B cell (primary cell): ENCODE data around the gene TIAM1. TPM values are rescaled to one million over a fixed set of nuclear protein-coding genes. Genes with fewer than 3 reads are reported as not detected.

ENCODE experiments used
- ATAC-seq: fragments of 200-7000 bp; cut with Tn5 transposase; one replicate; pipeline ENCODE4 v1.10.0; 2021; ENCODE audit warnings: low read depth, mild to moderate bottlenecking, moderate number of reproducible peaks, moderate library complexity
- CTCF ChIA-PET: fragments of 350-600 bp; sonication (Branson Sonifier 250); formaldehyde crosslinking; loops from one replicate; lab custom pipeline; 2021; ENCODE audit warnings: antibody characterized with exemption, inconsistent platforms; lab: Charles Lee
- POLR2A ChIA-PET: fragments of 350-600 bp; sonication (Branson Sonifier 250); formaldehyde crosslinking; loops from one replicate; lab custom pipeline; 2021; ENCODE audit warnings: antibody characterized with exemption; lab: Charles Lee
- DNase-seq: peaks from one replicate; pipeline ENCODE4 v3.0.0; 2013
- H2AFZ ChIP-seq: 2 replicates; pipeline ENCODE4 v1.6.1; 2012; ENCODE audit warnings: mild to moderate bottlenecking, low read depth, low read length; ENCODE audit not compliant: insufficient read depth, poor library complexity, severe bottlenecking
- H3K27ac ChIP-seq, 2 donors: 1 replicate in 1 of 2; 2 replicates in 1 of 2; pipeline ENCODE4 v1.5.1; 2012 to 2013; ENCODE audit warnings: low read length in 2 of 2, mild to moderate bottlenecking in 2 of 2, moderate library complexity in 1 of 2
- H3K27me3 ChIP-seq, 4 experiments: fragments of 200-600 bp in 1 of 4; sonication (generic) in 1 of 4; replicated peaks in 1 of 4; 1 replicate in 2 of 4; 2 replicates in 2 of 4; pipeline versions ENCODE4 v1.6.1 to v1.7.0; 2013 to 2016; ENCODE audit warnings: low read length in 3 of 4, mild to moderate bottlenecking in 2 of 4, mixed read lengths in 1 of 4, moderate library complexity in 1 of 4; ENCODE audit not compliant: insufficient read depth in 4 of 4, control insufficient read depth in 3 of 4; ENCODE audit errors: control extremely low read depth in 1 of 4
- H3K36me3 ChIP-seq, 2 experiments: replicated peaks in 1 of 2; 1 replicate in 1 of 2; 2 replicates in 1 of 2; pipeline versions ENCODE4 v1.6.1 to v1.7.1; 2013; ENCODE audit warnings: low read length in 1 of 2; ENCODE audit not compliant: insufficient read depth in 2 of 2, control insufficient read depth in 1 of 2; ENCODE audit errors: control extremely low read depth in 1 of 2, extremely low read depth in 1 of 2
- H3K4me1 ChIP-seq, 2 donors: fragments of 200-600 bp in 1 of 2; sonication (generic) in 1 of 2; 1 replicate in 1 of 2; 2 replicates in 1 of 2; pipeline versions ENCODE4 v1.5.1 to v1.6.1; 2013 to 2017; ENCODE audit warnings: low read length in 2 of 2; ENCODE audit not compliant: control insufficient read depth in 2 of 2, insufficient read depth in 2 of 2
- H3K4me2 ChIP-seq: replicated peaks from 2 replicates; pipeline ENCODE3; 2012; ENCODE audit warnings: mild to moderate bottlenecking, low read depth, low read length; ENCODE audit not compliant: poor library complexity, severe bottlenecking
- H3K4me3 ChIP-seq, 5 experiments: fragments of 200-600 bp in 1 of 5; sonication (generic) in 1 of 5; 1 replicate in 3 of 5; 2 replicates in 2 of 5; pipeline versions ENCODE4 v1.5.1 to v1.7.0; 2011 to 2016; ENCODE audit warnings: low read length in 4 of 5, mild to moderate bottlenecking in 4 of 5, low read depth in 2 of 5, control low read depth in 1 of 5, moderate library complexity in 1 of 5; ENCODE audit not compliant: insufficient read depth in 1 of 5; ENCODE audit errors: control extremely low read depth in 1 of 5, extremely low read depth in 1 of 5
- H3K79me2 ChIP-seq: fragments of 200-600 bp; sonication (generic); one replicate; pipeline ENCODE4 v1.6.0; 2016; ENCODE audit warnings: low read length; ENCODE audit not compliant: control insufficient read depth, insufficient read depth
- H3K9ac ChIP-seq: fragments of 200-600 bp; sonication (generic); 2 replicates; pipeline ENCODE4 v1.6.1; 2017; ENCODE audit warnings: mild to moderate bottlenecking, low read length, moderate library complexity
- H3K9me3 ChIP-seq, 3 donors: one replicate each; pipeline versions ENCODE4 v1.6.1 to v1.7.1; 2013; ENCODE audit warnings: low read length in 2 of 3; ENCODE audit not compliant: control insufficient read depth in 2 of 3, insufficient read depth in 1 of 3; ENCODE audit errors: control extremely low read depth in 1 of 3
- H4K20me1 ChIP-seq: 2 replicates; pipeline ENCODE4 v1.6.0; 2012; ENCODE audit warnings: mild to moderate bottlenecking, low read length; ENCODE audit not compliant: insufficient read depth, control insufficient read depth, poor library complexity, severe bottlenecking
- H3K27ac Mint-ChIP-seq: one replicate; pipeline ENCODE4 v1.8.0; 2021; ENCODE audit warnings: mixed read lengths
- H3K27me3 Mint-ChIP-seq: one replicate; pipeline ENCODE4 v1.8.0; 2021; ENCODE audit warnings: mixed read lengths
- H3K4me1 Mint-ChIP-seq: one replicate; pipeline ENCODE4 v1.8.0; 2021; ENCODE audit warnings: mixed read lengths
- H3K4me3 Mint-ChIP-seq: one replicate; pipeline ENCODE4 v1.8.0; 2021; ENCODE audit warnings: mixed read lengths
- H3K9me3 Mint-ChIP-seq: one replicate; pipeline ENCODE4 v1.8.0; 2022; ENCODE audit warnings: mixed read lengths; ENCODE audit not compliant: insufficient read depth
- EZH2 ChIP-seq: IDR thresholded peaks from 2 replicates; pipeline ENCODE4 v1.6.1; 2012; ENCODE audit warnings: borderline replicate concordance, low read depth, mild to moderate bottlenecking, moderate library complexity, low read length; ENCODE audit not compliant: insufficient read depth, poor library complexity, severe bottlenecking
- WGBS: methylation state at CpG from one replicate; pipeline ENCODE4 v1.1.5; 2013; ENCODE audit warnings: missing lambda C conversion rate; ENCODE audit not compliant: insufficient coverage; 5-methylcytosine and 5-hydroxymethylcytosine counted together
- intact Hi-C: fragments of 100-400 bp; cut with micrococcal nuclease; formaldehyde crosslinking; loops from one replicate; pipeline ENCODE4 v1.10.0; 2022
- polyA plus RNA-seq: library from polyadenylated mRNA; depleted of rRNA; stranded (reverse); fragments of >200 nt; gene quantifications from 2 replicates; pipeline ENCODE4 v1.2.3, GENCODE V29; 2012
- total RNA-seq, 2 donors: library from RNA; stranded (reverse); fragments of 120-200 nt in 1 of 2; gene quantifications; 1 replicate in 1 of 2; 2 replicates in 1 of 2; pipeline versions ENCODE4 v1.2.3 to v1.2.4, GENCODE V29; 2013 to 2022
- TF ChIP-seq, protein P1 (sequence below): fragments of 200-600 bp; IDR thresholded peaks from one replicate; pipeline ENCODE4 v1.8.0; 2022; ENCODE audit warnings: antibody characterized with exemption, mild to moderate bottlenecking

The TIAM1 gene
- total and polyA plus RNA-seq, 2 donors (not counting 1 experiment from before 2014, with no cell fraction given), result 0.51 to 1.0 TPM

DNA sequence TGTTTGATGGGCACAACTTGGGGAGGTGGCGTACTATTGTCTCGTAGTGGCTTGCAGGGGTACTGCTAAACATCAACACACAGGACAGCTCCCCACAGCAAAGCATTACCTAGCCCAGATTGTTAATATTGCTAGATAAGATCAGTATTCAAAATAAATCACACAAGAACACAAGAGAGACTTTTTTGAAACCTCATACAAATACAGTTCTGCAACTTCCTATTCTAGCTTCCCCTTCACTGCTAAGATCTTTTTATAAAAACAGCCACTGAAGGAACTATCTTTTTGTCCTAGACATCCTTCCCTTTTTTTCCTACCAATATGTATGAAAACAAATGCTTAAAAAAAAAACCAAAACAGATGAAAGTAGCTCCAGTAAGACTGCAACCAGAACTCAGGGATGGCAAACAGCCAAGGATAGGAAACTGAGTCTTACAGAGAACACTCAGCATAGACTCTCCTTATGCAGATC lies 167.9 kb downstream of the TIAM1 start:
- no CpG with 5 or more reads among the region's 2 CpGs for whole genome bisulfite sequencing
- H3K4me2 ChIP-seq, result no peak overlapping the region
- no peak overlapping the region for H3K4me3 ChIP-seq

DNA sequence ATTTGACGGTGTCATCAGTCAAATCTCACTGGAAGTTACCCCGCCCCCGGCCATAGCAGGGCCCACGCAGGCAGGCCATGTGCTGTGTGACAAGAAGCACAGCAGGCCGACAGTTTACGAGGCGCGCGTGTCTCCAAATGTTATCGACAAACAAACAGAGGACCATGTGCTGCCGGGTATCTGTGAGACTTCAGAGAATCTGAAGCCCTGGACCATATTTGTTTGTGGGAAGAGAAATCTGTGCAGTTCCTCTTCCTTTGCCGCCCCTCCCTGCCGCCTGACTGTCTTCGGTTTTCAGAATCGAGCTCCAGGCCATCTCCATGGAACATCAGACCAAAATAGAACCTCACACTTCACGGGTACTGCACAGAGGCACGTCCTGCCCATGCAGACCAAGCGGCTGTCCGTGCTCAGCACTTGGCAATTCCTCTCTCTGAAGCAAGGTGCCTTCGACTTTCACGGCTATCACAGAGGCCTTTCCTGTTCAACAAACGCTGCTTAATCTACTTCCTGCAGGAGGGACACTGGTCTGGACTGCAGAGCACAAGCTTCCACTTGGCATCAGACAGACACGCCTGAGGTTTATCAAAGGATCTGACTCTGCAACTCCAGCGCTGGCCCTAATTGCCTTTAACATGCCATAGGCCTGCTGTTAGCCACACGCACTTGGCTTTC lies 170.0 kb downstream of the TIAM1 start:
- Mint-ChIP-seq H3K9me3 (no peaks in the 10 kb centered on the region), H3K27me3 (no peaks in the 10 kb centered on the region), H3K4me1 (peaks cover 14% of the 10 kb centered on the region), H3K27ac (no peak overlapping the region), H3K4me3 (peak overlapping the region; percentile 68)
- CTCF ChIA-PET, result no interaction called here
- no peaks in the 10 kb centered on the region for H3K36me3 ChIP-seq
- intact Hi-C loops, result no loop called here
- POLR2A ChIA-PET, result no interaction called here
- H3K79me2 ChIP-seq, result no peaks in the 10 kb centered on the region
- peaks cover 0 to 9% of the 10 kb centered on the region in 2 donors for H3K4me1 ChIP-seq
- no peaks in the 10 kb centered on the region for H3K9me3 ChIP-seq
- no peak overlapping the region for H3K9ac ChIP-seq
- 42% methylated on average over 24 of the region's 25 CpGs for WGBS
- H3K27me3 ChIP-seq, result no peaks in the 10 kb centered on the region
- DNase-seq (no peak), ATAC-seq (no peak)
- no peak for TF ChIP-seq EZH2
- TF ChIP-seq, protein P1, sequence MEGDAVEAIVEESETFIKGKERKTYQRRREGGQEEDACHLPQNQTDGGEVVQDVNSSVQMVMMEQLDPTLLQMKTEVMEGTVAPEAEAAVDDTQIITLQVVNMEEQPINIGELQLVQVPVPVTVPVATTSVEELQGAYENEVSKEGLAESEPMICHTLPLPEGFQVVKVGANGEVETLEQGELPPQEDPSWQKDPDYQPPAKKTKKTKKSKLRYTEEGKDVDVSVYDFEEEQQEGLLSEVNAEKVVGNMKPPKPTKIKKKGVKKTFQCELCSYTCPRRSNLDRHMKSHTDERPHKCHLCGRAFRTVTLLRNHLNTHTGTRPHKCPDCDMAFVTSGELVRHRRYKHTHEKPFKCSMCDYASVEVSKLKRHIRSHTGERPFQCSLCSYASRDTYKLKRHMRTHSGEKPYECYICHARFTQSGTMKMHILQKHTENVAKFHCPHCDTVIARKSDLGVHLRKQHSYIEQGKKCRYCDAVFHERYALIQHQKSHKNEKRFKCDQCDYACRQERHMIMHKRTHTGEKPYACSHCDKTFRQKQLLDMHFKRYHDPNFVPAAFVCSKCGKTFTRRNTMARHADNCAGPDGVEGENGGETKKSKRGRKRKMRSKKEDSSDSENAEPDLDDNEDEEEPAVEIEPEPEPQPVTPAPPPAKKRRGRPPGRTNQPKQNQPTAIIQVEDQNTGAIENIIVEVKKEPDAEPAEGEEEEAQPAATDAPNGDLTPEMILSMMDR, result no peak
- peak overlapping the region; percentile 73 for H2AFZ ChIP-seq
- peak overlapping the region; percentile 33 for H3K4me2 ChIP-seq
- no peaks in the 10 kb centered on the region for H4K20me1 ChIP-seq
- no peak overlapping the region for H3K4me3 ChIP-seq
- no peak overlapping the region for H3K27ac ChIP-seq

More for the DNA sequence above, 167.9 kb downstream of the TIAM1 start:
- H3K27me3 Mint-ChIP-seq, result no peaks in the 10 kb centered on the region
- DNase-seq (no peak), ATAC-seq (no peak)
- H3K79me2 ChIP-seq, result no peaks in the 10 kb centered on the region
- POLR2A ChIA-PET, result no interaction called here
- H2AFZ ChIP-seq, result no peak overlapping the region
- no peaks in the 10 kb centered on the region for H4K20me1 ChIP-seq
- no peaks in the 10 kb centered on the region for H3K36me3 ChIP-seq
- H3K27ac Mint-ChIP-seq, result no peak overlapping the region
- TF ChIP-seq EZH2, result no peak
- TF ChIP-seq, protein P1, result no peak
- CTCF ChIA-PET, result interaction anchor here (0.9 kb wide), 1 partner anchor 23 kb away, joined by 3 read pairs; no protein-coding TSS in a partner anchor
- H3K27ac ChIP-seq, result no peak overlapping the region
- intact Hi-C loops, result no loop called here
- peaks cover 14% of the 10 kb centered on the region for H3K4me1 Mint-ChIP-seq
- no peaks in the 10 kb centered on the region for H3K9me3 Mint-ChIP-seq
- H3K9me3 ChIP-seq, result no peaks in the 10 kb centered on the region
- no peak overlapping the region for H3K4me3 Mint-ChIP-seq
- H3K27me3 ChIP-seq, result no peaks in the 10 kb centered on the region
- no peak overlapping the region for H3K9ac ChIP-seq
- H3K4me1 ChIP-seq, result peaks cover 0 to 9% of the 10 kb centered on the region in 2 donors
